ENCODE data around the gene ALPK3.

The ALPK3 gene

DNA sequence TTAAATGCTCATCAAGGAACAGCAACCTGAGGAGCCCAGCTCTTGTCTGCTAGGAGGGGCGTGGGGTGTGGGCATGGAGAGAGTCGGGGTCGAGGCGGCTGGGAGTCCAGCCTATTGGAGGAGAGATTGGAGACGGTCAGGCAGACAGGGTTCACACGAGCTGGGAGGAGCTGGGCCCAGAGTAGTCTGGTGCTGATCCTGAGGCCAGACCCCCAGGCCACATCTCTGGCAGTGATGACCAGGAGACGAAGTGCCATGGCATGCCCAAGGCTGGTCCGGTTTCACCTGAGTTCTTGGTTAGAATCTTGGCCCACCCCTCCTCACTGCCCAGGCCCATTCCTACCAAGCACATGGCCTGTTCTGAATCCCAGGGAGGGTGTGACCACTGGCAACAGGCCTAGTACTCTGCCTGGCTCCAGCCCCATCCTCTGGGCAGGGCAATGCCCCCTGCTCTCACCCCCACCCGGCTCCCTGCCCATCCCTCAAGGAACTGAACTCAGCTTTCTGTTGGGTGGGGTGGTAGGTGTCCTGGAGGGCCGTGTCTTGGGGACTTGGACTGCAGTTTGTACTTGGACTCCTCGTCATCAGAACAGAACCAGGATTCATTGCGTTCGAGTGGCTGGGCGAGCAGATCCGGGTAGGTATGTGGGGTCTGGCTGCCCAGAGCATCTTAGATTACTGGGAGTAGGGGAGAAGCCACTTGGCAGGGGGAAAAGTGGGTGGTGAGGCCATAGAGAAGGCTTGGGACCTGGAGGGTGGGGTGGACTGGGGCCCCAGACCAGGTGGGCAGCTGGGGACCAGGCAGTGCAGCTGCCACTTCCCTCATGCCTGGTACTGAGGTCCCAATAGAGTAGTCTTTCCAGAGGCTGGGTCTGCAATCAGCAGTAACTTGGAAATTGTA is 88.1 kb downstream of the ALPK3 start:
- TF ChIP-seq, protein P1, sequence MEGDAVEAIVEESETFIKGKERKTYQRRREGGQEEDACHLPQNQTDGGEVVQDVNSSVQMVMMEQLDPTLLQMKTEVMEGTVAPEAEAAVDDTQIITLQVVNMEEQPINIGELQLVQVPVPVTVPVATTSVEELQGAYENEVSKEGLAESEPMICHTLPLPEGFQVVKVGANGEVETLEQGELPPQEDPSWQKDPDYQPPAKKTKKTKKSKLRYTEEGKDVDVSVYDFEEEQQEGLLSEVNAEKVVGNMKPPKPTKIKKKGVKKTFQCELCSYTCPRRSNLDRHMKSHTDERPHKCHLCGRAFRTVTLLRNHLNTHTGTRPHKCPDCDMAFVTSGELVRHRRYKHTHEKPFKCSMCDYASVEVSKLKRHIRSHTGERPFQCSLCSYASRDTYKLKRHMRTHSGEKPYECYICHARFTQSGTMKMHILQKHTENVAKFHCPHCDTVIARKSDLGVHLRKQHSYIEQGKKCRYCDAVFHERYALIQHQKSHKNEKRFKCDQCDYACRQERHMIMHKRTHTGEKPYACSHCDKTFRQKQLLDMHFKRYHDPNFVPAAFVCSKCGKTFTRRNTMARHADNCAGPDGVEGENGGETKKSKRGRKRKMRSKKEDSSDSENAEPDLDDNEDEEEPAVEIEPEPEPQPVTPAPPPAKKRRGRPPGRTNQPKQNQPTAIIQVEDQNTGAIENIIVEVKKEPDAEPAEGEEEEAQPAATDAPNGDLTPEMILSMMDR (IDR thresholded peaks at IDR 0.05; ENCODE audit: low read depth, low read length) = no peak
- Histone ChIP-seq H3K27me3 (ENCODE audit: insufficient read depth, low read depth, severe bottlenecking) (no peaks in the 10 kb centered on the region), H3K9me3 (ENCODE audit: severe bottlenecking) (no peaks in the 10 kb centered on the region), H3K4me3 (ENCODE audit: low read depth, low read length) (no peak overlapping the region), H3K36me3 (no peaks in the 10 kb centered on the region), H3K27ac (no peak overlapping the region)
- no peak for DNase-seq

DNA sequence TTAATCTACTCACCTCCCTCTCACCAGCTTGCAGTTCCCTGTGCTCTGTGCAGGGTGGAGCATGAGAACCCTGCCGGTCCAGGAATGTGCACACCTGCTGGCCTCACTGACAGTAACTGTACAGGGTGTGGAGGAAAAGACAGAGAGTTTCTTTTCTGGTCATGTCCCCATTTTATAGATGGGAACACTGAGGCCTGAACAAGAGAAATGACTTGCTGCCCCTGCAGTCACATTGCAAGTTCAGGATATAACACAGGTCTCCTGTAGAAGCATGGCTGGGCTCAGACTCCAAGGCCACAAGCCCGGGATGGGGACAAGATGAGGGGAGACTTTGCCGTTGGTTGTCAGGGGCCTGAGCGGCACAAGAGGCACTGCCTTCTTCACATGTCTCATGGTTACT is 90.6 kb downstream of the ALPK3 start:
- H3K36me3 ChIP-seq = no peaks in the 10 kb centered on the region
- no peaks in the 10 kb centered on the region for H3K27me3 ChIP-seq (ENCODE audit: insufficient read depth, low read depth, severe bottlenecking)
- TF ChIP-seq, protein P1 (IDR thresholded peaks at IDR 0.05; ENCODE audit: low read depth, low read length) = no peak
- no peak for DNase-seq
- H3K9me3 ChIP-seq (ENCODE audit: severe bottlenecking) = no peaks in the 10 kb centered on the region
- no peak overlapping the region for H3K4me3 ChIP-seq (ENCODE audit: low read depth, low read length)
- no peak overlapping the region for H3K27ac ChIP-seq

DNA sequence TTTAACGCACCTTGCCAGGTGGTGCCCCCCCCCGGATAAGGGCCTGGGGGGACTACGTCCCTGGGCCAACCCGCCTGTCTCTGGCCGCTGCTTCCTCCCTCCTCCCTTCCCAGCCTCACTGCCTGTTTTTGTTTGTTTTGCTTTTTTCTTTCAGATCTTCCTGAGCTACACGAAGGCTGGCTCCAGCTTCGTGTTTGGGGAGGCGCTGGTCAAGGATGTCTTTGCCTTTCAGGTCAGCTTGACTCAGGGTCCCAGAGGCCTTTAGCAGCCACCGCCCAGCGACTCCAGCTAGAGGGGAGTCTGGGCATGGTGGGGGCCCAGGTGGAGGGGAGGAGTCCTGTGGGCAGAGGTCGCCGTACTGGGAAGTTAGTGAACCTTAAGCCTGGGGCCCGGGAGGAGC is 91.4 kb downstream of the ALPK3 start:
- TF ChIP-seq, protein P1 (IDR thresholded peaks at IDR 0.05; ENCODE audit: low read depth, low read length) = no peak
- H3K27ac ChIP-seq = no peak overlapping the region
- H3K9me3 ChIP-seq (ENCODE audit: severe bottlenecking) = no peaks in the 10 kb centered on the region
- H3K27me3 ChIP-seq (ENCODE audit: insufficient read depth, low read depth, severe bottlenecking) = no peaks in the 10 kb centered on the region
- H3K4me3 ChIP-seq (ENCODE audit: low read depth, low read length) = no peak overlapping the region
- no peaks in the 10 kb centered on the region for H3K36me3 ChIP-seq
- DNase-seq = no peak

DNA sequence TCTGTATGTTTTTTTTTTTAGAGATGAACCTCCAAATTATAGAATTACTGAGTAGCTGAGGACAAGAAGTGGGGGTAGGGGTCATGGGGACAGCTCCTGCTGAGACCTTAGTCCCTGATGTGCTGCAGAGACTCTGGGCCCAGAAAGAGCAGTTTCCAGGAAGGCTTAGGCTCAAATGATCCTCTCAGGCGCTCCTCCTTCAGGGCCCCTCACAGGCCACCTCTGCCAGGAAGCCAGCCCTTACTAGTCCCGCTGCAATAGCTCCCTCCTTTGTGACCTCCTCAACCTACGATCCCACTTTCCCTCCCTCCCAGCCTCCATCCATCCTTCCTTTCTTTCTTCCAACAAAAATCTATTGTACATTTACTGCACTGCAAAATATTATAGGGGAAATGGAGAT is 91.9 kb downstream of the ALPK3 start:
- no peaks in the 10 kb centered on the region for H3K27me3 ChIP-seq (ENCODE audit: insufficient read depth, low read depth, severe bottlenecking)
- TF ChIP-seq, protein P1 (IDR thresholded peaks at IDR 0.05; ENCODE audit: low read depth, low read length) = no peak
- no peaks in the 10 kb centered on the region for H3K36me3 ChIP-seq
- DNase-seq = no peak
- no peaks in the 10 kb centered on the region for H3K9me3 ChIP-seq (ENCODE audit: severe bottlenecking)
- H3K27ac ChIP-seq = no peak overlapping the region
- no peak overlapping the region for H3K4me3 ChIP-seq (ENCODE audit: low read depth, low read length)

DNA sequence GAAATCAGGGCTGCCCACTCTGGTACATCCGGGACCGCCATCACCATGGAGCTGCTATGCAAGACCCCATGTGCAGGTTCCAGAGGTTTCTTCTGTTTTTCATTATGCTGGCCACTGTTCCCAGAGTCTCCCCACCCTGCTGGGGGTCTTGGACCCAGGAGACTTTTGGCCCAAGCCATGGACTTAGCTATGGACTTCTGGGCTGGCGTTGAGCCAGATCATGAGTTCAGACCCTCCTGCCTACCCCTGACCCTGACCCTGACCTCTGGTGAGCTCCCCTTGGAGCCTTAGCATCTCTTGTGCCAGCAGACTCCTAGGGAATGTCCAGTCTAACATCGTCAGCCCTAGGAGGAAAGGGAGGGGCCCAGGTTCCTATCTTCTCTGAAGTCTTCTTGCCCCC is 92.6 kb downstream of the ALPK3 start:
- no peak for DNase-seq
- H3K36me3 ChIP-seq = no peaks in the 10 kb centered on the region
- no peak overlapping the region for H3K27ac ChIP-seq
- H3K27me3 ChIP-seq (ENCODE audit: insufficient read depth, low read depth, severe bottlenecking) = no peaks in the 10 kb centered on the region
- H3K9me3 ChIP-seq (ENCODE audit: severe bottlenecking) = no peaks in the 10 kb centered on the region
- no peak overlapping the region for H3K4me3 ChIP-seq (ENCODE audit: low read depth, low read length)
- TF ChIP-seq, protein P1 (IDR thresholded peaks at IDR 0.05; ENCODE audit: low read depth, low read length) = no peak
